Activated CD8-positive, alpha-beta T cell treated with anti-CD3 and anti-CD28 coated beads for 36 hours (primary cell): ENCODE data around the gene CD300LG. TPM values are rescaled to one million over a fixed set of nuclear protein-coding genes. Genes with fewer than 3 reads are reported as not detected.

Experiments used
- ATAC-seq: fragments of 200-7000 bp; cut with Tn5 transposase; one replicate; pipeline ENCODE4 v1.10.0; 2021; ENCODE audit warnings: mild to moderate bottlenecking, moderate library complexity
- CTCF ChIA-PET: fragments of 350-600 bp; sonication (Branson Sonifier 250); formaldehyde crosslinking; loops from one replicate; lab custom pipeline; 2021; ENCODE audit warnings: antibody characterized with exemption; lab: Charles Lee
- POLR2A ChIA-PET: fragments of 350-600 bp; sonication (Branson Sonifier 250); formaldehyde crosslinking; loops from one replicate; lab custom pipeline; 2021; ENCODE audit warnings: antibody characterized with exemption; lab: Charles Lee
- DNase-seq: peaks from one replicate; pipeline ENCODE4 v3.0.0-alpha.2; 2020
- H3K27ac Mint-ChIP-seq: one replicate; pipeline ENCODE4 v1.8.0; 2021; ENCODE audit warnings: mild to moderate bottlenecking, mixed read lengths
- H3K27me3 Mint-ChIP-seq: one replicate; pipeline ENCODE4 v1.8.0; 2021; ENCODE audit warnings: mixed read lengths
- H3K36me3 Mint-ChIP-seq: one replicate; pipeline ENCODE4 v1.8.0; 2021; ENCODE audit warnings: low read depth, mixed read lengths
- H3K4me1 Mint-ChIP-seq: one replicate; pipeline ENCODE4 v1.8.0; 2021; ENCODE audit warnings: low read depth, mixed read lengths
- H3K4me3 Mint-ChIP-seq: one replicate; pipeline ENCODE4 v1.8.0; 2021; ENCODE audit warnings: mild to moderate bottlenecking, moderate library complexity, mixed read lengths
- H3K9me3 Mint-ChIP-seq: one replicate; pipeline ENCODE4 v1.8.0; 2021; ENCODE audit warnings: mixed read lengths
- CTCF ChIP-seq: fragments of 200-600 bp; IDR thresholded peaks from one replicate; pipeline ENCODE4 v1.8.0; 2022; ENCODE audit warnings: antibody characterized with exemption, mild to moderate bottlenecking
- intact Hi-C: fragments of 100-400 bp; cut with micrococcal nuclease; formaldehyde crosslinking; loops from one replicate; pipeline ENCODE4 v1.10.0; 2022
- total RNA-seq, 2 experiments: library from RNA; stranded (reverse); gene quantifications; one replicate each; pipeline ENCODE4 v1.2.3, GENCODE V29; 2021

The CD300LG gene
- total RNA-seq, 2 experiments from 2014 or later, result not detected

GRCh38 chr17:43827596-43827995 is 19.4 kb upstream of the CD300LG start:
- Mint-ChIP-seq H3K36me3 (no peaks in the 10 kb centered on the region), H3K9me3 (no peaks in the 10 kb centered on the region), H3K27me3 (peaks cover 10% of the 10 kb centered on the region), H3K4me3 (no peak overlapping the region), H3K27ac (no peak overlapping the region), H3K4me1 (peaks cover 3% of the 10 kb centered on the region)
- no peak for ATAC-seq
- no peak for TF ChIP-seq CTCF
- intact Hi-C loops, result no loop called here
- ChIA-PET POLR2A (interaction anchor here (0.9 to 1.0 kb wide), 2 partner anchors 11 to 15 kb away, joined by 3 read pairs; no protein-coding TSS in a partner anchor), CTCF (interaction anchor here (1.0 to 5.6 kb wide), 2 partner anchors 18 to 67 kb away, joined by 3 to 29 read pairs; partner anchors contain the start of gene CD300LG)
- DNase-seq, result no peak

DNA sequence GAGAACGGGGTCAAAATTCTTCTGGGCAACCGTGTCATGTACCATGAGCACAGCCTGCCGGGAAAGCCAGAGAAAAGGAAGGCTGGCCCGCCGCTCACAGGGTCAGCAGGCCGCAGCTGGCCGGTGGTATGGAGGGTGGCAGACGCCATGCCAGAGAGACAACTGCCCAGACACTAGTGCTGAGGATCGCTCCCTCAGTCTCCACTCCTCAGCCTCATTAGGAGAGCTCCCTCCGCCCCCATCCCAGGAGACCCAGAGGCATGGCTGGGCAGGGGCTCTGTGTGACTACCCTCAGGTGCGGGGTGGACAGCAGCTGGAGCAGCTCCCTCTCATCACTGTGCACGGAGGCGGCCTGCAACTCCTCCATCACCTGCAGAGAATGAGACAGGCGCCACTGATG is 17.2 kb upstream of the CD300LG start:
- ATAC-seq (no peak), DNase-seq (no peak)
- CTCF ChIA-PET, result interaction anchor here (1.2 to 5.6 kb wide), 3 partner anchors 10 to 49 kb away, joined by 3 to 29 read pairs (median 4); partner anchors contain the start of gene CD300LG
- Mint-ChIP-seq H3K4me1 (peaks cover 7% of the 10 kb centered on the region), H3K27me3 (peaks cover 23% of the 10 kb centered on the region), H3K4me3 (no peak overlapping the region), H3K36me3 (no peaks in the 10 kb centered on the region), H3K9me3 (no peaks in the 10 kb centered on the region), H3K27ac (no peak overlapping the region)
- POLR2A ChIA-PET, result no interaction called here
- intact Hi-C loops, result no loop called here
- no peak for TF ChIP-seq CTCF

DNA sequence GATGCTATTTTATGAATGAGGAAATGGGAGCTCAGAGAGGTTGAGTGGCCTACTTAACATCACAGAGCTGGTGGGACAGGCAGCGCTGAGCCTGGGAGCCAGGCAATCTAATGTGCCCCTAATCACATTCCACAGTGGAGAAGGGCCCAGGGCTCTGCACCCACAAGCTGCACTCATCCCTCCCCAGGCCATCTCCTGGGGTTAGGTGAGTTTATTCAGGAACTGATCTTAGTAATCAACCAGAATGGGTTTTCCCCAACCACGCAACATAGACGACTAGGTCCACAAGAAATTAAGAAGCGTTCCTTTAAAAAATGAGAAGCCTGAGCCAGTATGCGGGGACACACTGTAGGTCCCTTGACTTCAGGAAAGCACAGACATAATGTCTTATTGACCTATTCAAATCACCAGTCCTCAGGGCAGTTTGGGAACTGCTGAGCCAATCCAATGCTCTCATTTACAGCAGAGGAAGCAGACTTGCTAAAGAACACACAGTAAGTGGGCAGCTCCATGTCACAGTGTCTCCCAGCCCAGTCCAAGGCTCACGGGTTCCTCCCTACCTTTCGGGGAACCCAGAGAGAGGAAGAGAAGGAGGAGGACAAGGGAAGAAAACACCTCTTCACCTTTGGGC is 16.4 kb upstream of the CD300LG start:
- POLR2A ChIA-PET, result no interaction called here
- Mint-ChIP-seq H3K36me3 (no peaks in the 10 kb centered on the region), H3K27me3 (peaks cover 25% of the 10 kb centered on the region), H3K4me3 (no peak overlapping the region), H3K27ac (no peak overlapping the region), H3K9me3 (no peaks in the 10 kb centered on the region), H3K4me1 (peaks cover 7% of the 10 kb centered on the region)
- peak; percentile 43 for ATAC-seq
- CTCF ChIA-PET, result interaction anchor here (1.2 to 5.6 kb wide), 3 partner anchors 11 to 255 kb away, joined by 3 to 29 read pairs (median 3); partner anchors contain the start of gene CD300LG
- DNase-seq, result peak; percentile 19
- intact Hi-C loops, result no loop called here
- TF ChIP-seq CTCF, result no peak

GRCh38 chr17:43831633-43832032 is 15.3 kb upstream of the CD300LG start:
- H3K4me1 Mint-ChIP-seq, result peaks cover 7% of the 10 kb centered on the region
- H3K36me3 Mint-ChIP-seq, result no peaks in the 10 kb centered on the region
- DNase-seq (no peak), ATAC-seq (no peak)
- POLR2A ChIA-PET, result interaction anchor here (1.0 kb wide), 1 partner anchor 15 kb away, joined by 5 read pairs; the partner anchor contains the start of gene CD300LG
- CTCF ChIA-PET, result interaction anchor here (1.1 to 1.2 kb wide), 2 partner anchors 14 to 256 kb away, joined by 3 to 6 read pairs; no protein-coding TSS in a partner anchor
- no peak for TF ChIP-seq CTCF
- no peaks in the 10 kb centered on the region for H3K9me3 Mint-ChIP-seq
- intact Hi-C loops, result no loop called here
- no peak overlapping the region for H3K4me3 Mint-ChIP-seq
- H3K27me3 Mint-ChIP-seq, result peaks cover 31% of the 10 kb centered on the region
- no peak overlapping the region for H3K27ac Mint-ChIP-seq
